Smooth muscle cell (in vitro differentiated cells): ENCODE results near the gene UTP15. TPM values are rescaled to one million over a fixed set of nuclear protein-coding genes. Genes with fewer than 3 reads are reported as not detected.

Experiments used
- DNase-seq: peaks from one replicate; lab custom pipeline; 2025; ENCODE audit not compliant: unreplicated experiment; lab: John Stamatoyannopoulos, UW
- H2AFZ ChIP-seq: fragments of 200-600 bp; sonication (generic); 2 replicates; pipeline ENCODE4 v1.6.0; 2016; ENCODE audit warnings: antibody characterized with exemption, low read depth, mild to moderate bottlenecking
- H3F3A ChIP-seq: fragments of 200-600 bp; sonication (generic); 2 replicates; pipeline ENCODE4 v1.6.0; 2017; ENCODE audit warnings: antibody characterized with exemption, low read depth
- H3K27ac ChIP-seq: fragments of 200-600 bp; sonication (generic); 2 replicates; pipeline ENCODE4 v1.5.1; 2016; ENCODE audit warnings: low read depth, mild to moderate bottlenecking
- H3K27me3 ChIP-seq: fragments of 200-600 bp; sonication (generic); 2 replicates; pipeline ENCODE4 v1.6.1; 2016; ENCODE audit warnings: low read depth, mild to moderate bottlenecking
- H3K36me3 ChIP-seq: fragments of 200-600 bp; sonication (generic); 2 replicates; pipeline ENCODE4 v1.5.1; 2016; ENCODE audit warnings: low read depth
- H3K4me1 ChIP-seq: fragments of 200-600 bp; sonication (generic); 2 replicates; pipeline ENCODE4 v1.5.1; 2016; ENCODE audit warnings: low read depth
- H3K4me2 ChIP-seq: fragments of 200-600 bp; sonication (generic); 2 replicates; pipeline ENCODE4 v1.6.0; 2016; ENCODE audit warnings: mild to moderate bottlenecking
- H3K4me3 ChIP-seq: fragments of 200-600 bp; sonication (generic); 2 replicates; pipeline ENCODE4 v1.5.1; 2016; ENCODE audit warnings: mild to moderate bottlenecking
- H3K79me2 ChIP-seq: fragments of 200-600 bp; sonication (generic); 2 replicates; pipeline ENCODE4 v1.6.0; 2016; ENCODE audit warnings: low read depth, mild to moderate bottlenecking
- H3K9ac ChIP-seq: fragments of 200-600 bp; sonication (generic); 2 replicates; pipeline ENCODE4 v1.6.0; 2016; ENCODE audit warnings: low read depth
- H3K9me3 ChIP-seq: fragments of 200-600 bp; sonication (generic); replicated peaks from 2 replicates; pipeline ENCODE4 v1.5.1; 2016; ENCODE audit warnings: low read depth
- H4K20me1 ChIP-seq: fragments of 200-600 bp; sonication (generic); 2 replicates; pipeline ENCODE4 v1.6.0; 2016; ENCODE audit warnings: low read depth
- WGBS: methylation state at CpG from one replicate; pipeline ENCODE4 v1.1.7; 2016; ENCODE audit warnings: low lambda C conversion rate; 5-methylcytosine and 5-hydroxymethylcytosine counted together
- polyA plus RNA-seq: library from polyadenylated mRNA; unstranded; fragments of >200 nt; fragmentation: Nextera tagmentation; extraction: Ambion mirVana; gene quantifications from 2 replicates; pipeline ENCODE4 v1.2.1, GENCODE V29; 2016
- total RNA-seq: library from RNA; depleted of rRNA; stranded (reverse); fragments of >200 nt; gene quantifications from 2 replicates; pipeline ENCODE4 v1.2.3, GENCODE V29; 2014
- TF ChIP-seq, protein P1 (sequence below): fragments of 200-600 bp; sonication (generic); IDR thresholded peaks from 2 replicates; pipeline ENCODE4 v1.5.1; 2017; ENCODE audit warnings: borderline replicate concordance, mild to moderate bottlenecking, antibody characterized with exemption; ENCODE audit not compliant: insufficient read depth, poor library complexity, severe bottlenecking

The UTP15 gene
- total and polyA plus RNA-seq, 2 experiments from 2014 or later: 10.2 to 15.2 TPM

DNA sequence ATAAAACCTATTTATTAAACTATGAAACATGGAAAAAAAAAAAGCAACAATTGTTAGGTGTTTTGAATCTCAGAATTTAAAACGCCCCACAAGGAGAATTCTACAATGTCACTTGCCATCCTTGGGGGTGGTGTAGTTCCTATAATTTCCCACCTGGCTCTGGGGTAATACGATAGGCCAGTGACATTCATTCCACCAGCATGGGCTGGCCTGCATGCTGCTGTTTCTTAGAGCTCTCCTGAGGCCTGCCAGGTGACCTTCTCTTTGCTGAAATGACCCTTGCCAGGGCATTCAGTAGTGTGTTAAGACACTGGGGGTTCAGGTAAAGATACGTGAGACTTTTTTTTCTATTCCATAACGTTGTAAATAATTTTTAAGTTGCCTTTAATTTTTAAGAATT lies 50.4 kb downstream of the UTP15 start:
- Histone ChIP-seq H3K27me3 (peaks cover 56% of the 10 kb centered on the region), H3K4me2 (no peak overlapping the region), H3F3A (no peaks in the 10 kb centered on the region), H3K9ac (no peak overlapping the region), H3K79me2 (no peaks in the 10 kb centered on the region), H3K27ac (no peak overlapping the region), H4K20me1 (no peaks in the 10 kb centered on the region), H3K36me3 (no peaks in the 10 kb centered on the region), H3K4me3 (no peak overlapping the region), H3K9me3 (no peaks in the 10 kb centered on the region), H3K4me1 (no peaks in the 10 kb centered on the region), H2AFZ (no peak overlapping the region)
- WGBS: 84% methylated on average over 4 of the region's 4 CpGs
- DNase-seq: no peak
- TF ChIP-seq, protein P1, sequence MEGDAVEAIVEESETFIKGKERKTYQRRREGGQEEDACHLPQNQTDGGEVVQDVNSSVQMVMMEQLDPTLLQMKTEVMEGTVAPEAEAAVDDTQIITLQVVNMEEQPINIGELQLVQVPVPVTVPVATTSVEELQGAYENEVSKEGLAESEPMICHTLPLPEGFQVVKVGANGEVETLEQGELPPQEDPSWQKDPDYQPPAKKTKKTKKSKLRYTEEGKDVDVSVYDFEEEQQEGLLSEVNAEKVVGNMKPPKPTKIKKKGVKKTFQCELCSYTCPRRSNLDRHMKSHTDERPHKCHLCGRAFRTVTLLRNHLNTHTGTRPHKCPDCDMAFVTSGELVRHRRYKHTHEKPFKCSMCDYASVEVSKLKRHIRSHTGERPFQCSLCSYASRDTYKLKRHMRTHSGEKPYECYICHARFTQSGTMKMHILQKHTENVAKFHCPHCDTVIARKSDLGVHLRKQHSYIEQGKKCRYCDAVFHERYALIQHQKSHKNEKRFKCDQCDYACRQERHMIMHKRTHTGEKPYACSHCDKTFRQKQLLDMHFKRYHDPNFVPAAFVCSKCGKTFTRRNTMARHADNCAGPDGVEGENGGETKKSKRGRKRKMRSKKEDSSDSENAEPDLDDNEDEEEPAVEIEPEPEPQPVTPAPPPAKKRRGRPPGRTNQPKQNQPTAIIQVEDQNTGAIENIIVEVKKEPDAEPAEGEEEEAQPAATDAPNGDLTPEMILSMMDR: no peak

DNA sequence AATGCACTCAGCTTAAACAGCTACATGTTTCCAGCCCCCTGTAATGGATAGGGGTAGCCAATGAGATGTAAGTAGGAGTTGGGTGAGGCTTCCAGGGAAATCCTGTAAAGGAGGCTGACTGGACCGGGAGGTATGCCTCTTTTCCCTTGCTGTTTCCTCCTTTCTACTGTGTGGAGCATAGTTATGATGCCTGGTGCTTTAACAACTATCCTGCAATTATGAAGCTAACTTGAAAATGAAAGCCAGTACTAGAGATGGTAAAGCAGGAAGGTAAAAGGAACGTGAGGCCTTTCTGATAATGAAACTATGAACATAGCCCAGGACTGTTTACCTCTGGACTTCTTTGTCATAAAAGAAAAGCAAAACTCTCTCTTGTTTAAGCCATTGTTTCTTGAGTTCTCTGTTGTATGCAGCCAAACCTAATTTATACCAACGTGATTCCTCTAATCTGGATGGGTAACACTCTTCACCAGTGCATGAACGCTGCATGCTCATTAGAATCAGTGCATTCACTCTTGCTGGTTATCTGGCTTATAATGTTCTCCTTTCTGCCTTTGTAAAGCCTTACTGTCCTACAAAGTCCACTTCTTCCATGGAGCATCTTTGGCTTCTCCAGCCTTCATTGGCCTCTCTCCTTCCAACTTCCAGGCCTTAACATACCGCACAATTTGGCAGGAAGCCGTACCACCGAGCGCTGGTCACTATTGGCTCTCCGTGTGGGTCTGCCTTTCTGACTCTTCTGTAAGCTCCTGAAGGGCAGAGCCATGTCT lies 52.2 kb downstream of the UTP15 start:
- H3K9me3 ChIP-seq: no peaks in the 10 kb centered on the region
- H3K79me2 ChIP-seq: no peaks in the 10 kb centered on the region
- TF ChIP-seq, protein P1: no peak
- H3K27me3 ChIP-seq: peaks cover 59% of the 10 kb centered on the region
- no peak overlapping the region for H2AFZ ChIP-seq
- H3F3A ChIP-seq: no peaks in the 10 kb centered on the region
- no peaks in the 10 kb centered on the region for H4K20me1 ChIP-seq
- no peak overlapping the region for H3K27ac ChIP-seq
- no peak overlapping the region for H3K4me2 ChIP-seq
- WGBS: 81% methylated on average over 9 of the region's 9 CpGs
- no peaks in the 10 kb centered on the region for H3K36me3 ChIP-seq
- no peaks in the 10 kb centered on the region for H3K4me1 ChIP-seq
- DNase-seq: no peak
- H3K9ac ChIP-seq: no peak overlapping the region
- no peak overlapping the region for H3K4me3 ChIP-seq

DNA sequence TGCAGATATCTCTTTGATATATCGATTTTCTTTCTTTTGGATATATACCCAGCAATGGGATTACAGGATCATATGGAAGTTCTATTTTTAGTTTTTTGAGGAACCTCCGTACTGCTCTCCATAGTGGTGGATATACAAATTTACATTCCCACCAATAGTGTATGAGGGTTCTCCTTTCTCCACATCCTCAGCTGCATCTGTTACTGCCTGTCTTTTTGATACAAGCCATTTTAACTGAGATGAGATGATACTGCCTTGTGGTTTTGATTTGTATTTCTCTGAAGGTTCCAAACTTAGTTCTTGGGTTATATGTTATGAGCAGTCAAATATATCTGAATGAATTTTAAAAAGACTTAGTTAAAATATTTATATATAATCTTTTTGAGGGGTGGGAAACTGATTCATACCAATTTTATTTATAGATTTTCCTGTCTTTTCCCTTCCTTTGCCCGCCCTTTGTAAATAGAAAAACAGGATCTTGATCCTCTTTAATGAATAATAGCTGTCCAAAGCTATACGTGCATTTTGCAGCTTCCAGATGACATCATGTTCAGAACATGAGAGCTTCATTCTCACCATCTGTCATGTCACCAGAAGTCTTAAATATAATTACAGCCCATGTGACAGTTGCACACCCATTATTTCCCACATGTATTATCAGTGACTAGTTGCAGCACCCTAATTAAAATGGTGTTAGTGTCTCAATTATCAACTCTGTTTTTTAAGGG lies 54.2 kb downstream of the UTP15 start:
- no peaks in the 10 kb centered on the region for H3K36me3 ChIP-seq
- no peaks in the 10 kb centered on the region for H3K4me1 ChIP-seq
- no peak overlapping the region for H3K9ac ChIP-seq
- TF ChIP-seq, protein P1: no peak
- no peak overlapping the region for H3K4me3 ChIP-seq
- WGBS: 72% methylated on average over 4 of the region's 4 CpGs
- no peaks in the 10 kb centered on the region for H4K20me1 ChIP-seq
- H3K4me2 ChIP-seq: no peak overlapping the region
- H3K9me3 ChIP-seq: no peaks in the 10 kb centered on the region
- DNase-seq: no peak
- peaks cover 65% of the 10 kb centered on the region for H3K27me3 ChIP-seq
- no peaks in the 10 kb centered on the region for H3F3A ChIP-seq
- H3K79me2 ChIP-seq: no peaks in the 10 kb centered on the region
- no peak overlapping the region for H2AFZ ChIP-seq
- H3K27ac ChIP-seq: no peak overlapping the region
